GM19438 (cell line): ENCODE data around the gene JSRP1.

Source experiments
- ATAC-seq: cut with Tn5 transposase; IDR thresholded peaks from one replicate; pipeline ENCODE4 v1.9.1; 2021; ENCODE audit warnings: low read depth; ENCODE audit not compliant: unreplicated experiment

Gene JSRP1

GRCh38 chr19:2268480-2268830 is 12.2 kb upstream of the JSRP1 start:
- ATAC-seq, result no peak

GRCh38 chr19:2266183-2266993 is 10.2 kb upstream of the JSRP1 start:
- ATAC-seq, result no peak

GRCh38 chr19:2261438-2262172 is 5.4 kb upstream of the JSRP1 start:
- ATAC-seq, result no peak

GRCh38 chr19:2260341-2260805 is 4.2 kb upstream of the JSRP1 start:
- no peak for ATAC-seq

- ATAC-seq, result no peak
Measured at GRCh38 chr19:2259336-2259735, 3.1 kb upstream of the JSRP1 start.

- no peak for ATAC-seq
Measured at GRCh38 chr19:2255112-2255845, 938 bp downstream of the JSRP1 start.

- no peak for ATAC-seq
Measured at GRCh38 chr19:2254064-2254872, 1.9 kb downstream of the JSRP1 start.

- ATAC-seq, result no peak
Measured at GRCh38 chr19:2253106-2254063, 2.8 kb downstream of the JSRP1 start.

GRCh38 chr19:2252797-2253105 is 3.5 kb downstream of the JSRP1 start:
- ATAC-seq, result no peak

GRCh38 chr19:2252055-2252796 is 4.0 kb downstream of the JSRP1 start:
- no peak for ATAC-seq

GRCh38 chr19:2251106-2252054 is 4.8 kb downstream of the JSRP1 start:
- no peak for ATAC-seq

GRCh38 chr19:2250766-2251105 is 5.5 kb downstream of the JSRP1 start:
- no peak for ATAC-seq

- ATAC-seq, result no peak
Measured at GRCh38 chr19:2249880-2250765, 6.1 kb downstream of the JSRP1 start.

GRCh38 chr19:2249010-2249866 is 7.0 kb downstream of the JSRP1 start, which contains the start of gene AMH:
Gene AMH, plus strand, starts transcription at chr19:2249323. Its CDS starts 10 bp downstream, at chr19:2249333.
- ATAC-seq, result no peak

- no peak for ATAC-seq
Measured at GRCh38 chr19:2248136-2249009, 7.8 kb downstream of the JSRP1 start.
